Activated naive CD4-positive, alpha-beta T cell treated with anti-CD3 and anti-CD28 coated beads, Interleukin-2, amount 50 U/mL, for 72 hours (primary cell): ENCODE results near the gene TPGS1. TPM values are rescaled to one million over a fixed set of nuclear protein-coding genes. Genes with fewer than 3 reads are reported as not detected.
A peak's percentile ranks its signal among the peaks of the same experiment; 100 is the strongest.
"Not testable (repeated sequence)": the region's sequence is repeated elsewhere in the genome, so short reads cannot be mapped to it uniquely, and the experiment has no call there.

Source experiments
- ATAC-seq, 2 donors: fragments of 150-1000 bp; cut with Tn5 transposase; 2 replicates each; pipeline ENCODE4 v1.10.0; 2021; ENCODE audit warnings: mild to moderate bottlenecking in 2 of 2, moderate library complexity in 2 of 2
- DNase-seq, 2 donors: peaks; one replicate each; pipeline ENCODE4 v3.0.0; 2021 to 2022; ENCODE audit warnings: low spot score in 2 of 2
- H3K27ac Mint-ChIP-seq, 2 donors: one replicate each; pipeline ENCODE4 v1.8.0; 2022; ENCODE audit warnings: mild to moderate bottlenecking in 2 of 2, mixed read lengths in 2 of 2
- H3K36me3 Mint-ChIP-seq, 2 donors: one replicate each; pipeline ENCODE4 v1.8.0; 2022; ENCODE audit warnings: mixed read lengths in 2 of 2
- H3K9me3 Mint-ChIP-seq, 2 donors: one replicate each; pipeline ENCODE4 v1.8.0; 2022; ENCODE audit warnings: mixed read lengths in 2 of 2
- total RNA-seq, 2 donors: library from RNA; stranded (reverse); gene quantifications; one replicate each; pipeline ENCODE4 v1.2.3, GENCODE V29; 2022

Gene TPGS1
- total RNA-seq, 2 donors from 2014 or later, result 5.9 to 10.2 TPM

- DNase-seq, result no peak
- no peaks in the 10 kb centered on the region for H3K9me3 Mint-ChIP-seq
- no peak for ATAC-seq
- H3K36me3 Mint-ChIP-seq, result no peaks in the 10 kb centered on the region
- H3K27ac Mint-ChIP-seq, result no peak overlapping the region
Observed at GRCh38 chr19:470701-471100, 36.6 kb upstream of the TPGS1 start.

GRCh38 chr19:472005-472858, 35.1 kb upstream of the TPGS1 start:
- ATAC-seq (no peak), DNase-seq (no peak)
- Mint-ChIP-seq H3K27ac (no peak overlapping the region), H3K36me3 (no peaks in the 10 kb centered on the region), H3K9me3 (no peaks in the 10 kb centered on the region)

GRCh38 chr19:474126-475078, 32.9 kb upstream of the TPGS1 start:
- H3K9me3 Mint-ChIP-seq, result no peaks in the 10 kb centered on the region
- H3K36me3 Mint-ChIP-seq, result no peaks in the 10 kb centered on the region
- H3K27ac Mint-ChIP-seq, result no peak overlapping the region
- ATAC-seq (no peak), DNase-seq (no peak)

DNA sequence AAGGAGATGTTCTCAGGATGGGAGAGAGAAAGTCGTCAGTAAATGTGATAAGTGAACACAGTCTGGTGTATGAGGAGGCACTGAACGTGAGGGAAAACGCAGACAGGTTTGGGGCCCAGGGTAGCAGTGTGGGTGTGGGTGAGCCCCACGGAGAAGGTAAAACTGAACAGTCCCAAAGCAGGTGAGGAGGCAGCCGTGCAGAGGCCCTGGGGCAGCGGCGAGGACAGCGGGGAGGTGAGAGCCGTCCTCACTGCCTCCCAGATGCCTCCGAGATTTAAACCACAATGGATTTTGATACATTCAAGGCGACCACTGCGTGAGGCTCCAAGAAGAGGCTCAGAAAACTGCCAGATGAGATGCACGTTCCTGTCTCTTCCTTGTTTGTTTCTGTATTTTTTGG, 31.9 kb upstream of the TPGS1 start:
- DNase-seq, result no peak
- H3K36me3 Mint-ChIP-seq, result peaks cover 0 to 7% of the 10 kb centered on the region in 2 donors
- peaks cover 6 to 7% of the 10 kb centered on the region in 2 donors for H3K9me3 Mint-ChIP-seq
- H3K27ac Mint-ChIP-seq, result no peak overlapping the region
- ATAC-seq, result no peak

- no peak for ATAC-seq
- DNase-seq, result no peak
- peak overlapping the region; percentile 29 to 46 for H3K27ac Mint-ChIP-seq
Observed at GRCh38 chr19:478236-478903, 28.9 kb upstream of the TPGS1 start.

DNA sequence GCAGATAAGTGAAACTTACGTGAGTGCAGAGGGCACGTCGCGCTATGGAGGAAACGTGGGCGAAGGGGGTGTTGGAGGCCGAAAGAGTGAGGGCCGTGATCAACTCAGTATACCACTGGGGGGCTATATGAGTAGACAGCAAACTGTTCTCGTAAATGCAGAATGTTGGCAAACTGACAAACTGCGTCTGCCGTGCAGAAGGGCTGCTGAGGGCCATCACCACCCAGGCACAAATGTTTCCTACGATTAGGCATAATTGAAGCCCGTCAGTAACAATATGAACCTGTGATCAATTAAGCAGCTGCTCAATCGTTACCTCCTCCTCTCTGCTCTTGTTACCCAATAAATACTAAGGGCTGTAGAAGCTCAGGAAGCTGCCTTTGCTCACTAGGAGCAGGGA, 28.3 kb upstream of the TPGS1 start:
- no peak for DNase-seq
- no peak overlapping the region for H3K27ac Mint-ChIP-seq
- H3K9me3 Mint-ChIP-seq, result peaks cover 18 to 28% of the 10 kb centered on the region in 2 donors
- ATAC-seq, result no peak
- peaks cover 5 to 19% of the 10 kb centered on the region in 2 donors for H3K36me3 Mint-ChIP-seq

More at GRCh38 chr19:478236-478903, 28.9 kb upstream of the TPGS1 start:
- Mint-ChIP-seq H3K9me3 (peaks cover 18 to 28% of the 10 kb centered on the region in 2 donors), H3K36me3 (peaks cover 5 to 19% of the 10 kb centered on the region in 2 donors)

DNA sequence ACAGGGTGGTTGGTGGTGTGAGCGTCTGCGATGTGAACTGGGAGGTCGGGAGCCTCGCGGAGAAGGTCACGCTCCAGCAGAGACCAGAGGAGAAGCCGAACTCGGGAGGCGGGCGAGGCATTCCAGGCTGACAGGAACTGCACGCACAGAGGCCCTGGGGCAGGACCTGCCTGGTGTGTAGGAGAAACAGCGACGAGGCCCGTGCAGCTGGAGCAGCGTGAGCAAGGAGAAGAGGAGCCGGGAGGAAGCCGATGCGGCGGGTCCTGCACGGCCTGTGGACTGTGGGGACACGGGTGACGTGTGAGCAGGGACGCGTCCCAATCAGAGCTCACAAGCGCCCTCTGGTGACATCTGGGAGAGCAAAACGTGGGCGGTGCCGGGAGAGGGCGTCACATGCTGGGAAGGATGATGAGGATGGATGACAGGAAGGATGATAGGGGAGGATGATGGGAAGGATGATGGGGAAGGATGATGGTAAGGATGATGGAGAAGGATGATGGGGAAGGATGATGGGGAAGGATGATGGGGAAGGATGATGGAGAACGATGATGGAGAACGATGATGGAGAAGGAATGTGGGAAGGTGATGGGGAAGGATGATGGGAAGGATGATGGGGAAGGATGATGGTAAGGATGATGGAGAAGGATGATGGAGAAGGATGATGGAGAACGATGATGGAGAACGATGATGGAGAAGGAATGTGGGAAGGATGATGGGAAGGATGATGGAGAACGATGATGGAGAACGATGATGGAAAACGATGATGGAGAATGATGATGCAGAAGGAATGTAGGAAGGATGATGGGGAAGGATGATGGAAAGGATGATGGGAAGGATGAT, 27.1 kb upstream of the TPGS1 start:
- Mint-ChIP-seq H3K9me3 (peaks cover 18 to 28% of the 10 kb centered on the region in 2 donors), H3K36me3 (peaks cover 5 to 19% of the 10 kb centered on the region in 2 donors), H3K27ac (peak overlapping the region; percentile 81 to 97)
- DNase-seq (peak in 1 of 2 donors; percentile 60), ATAC-seq (peak; percentile 55 to 71)

DNA sequence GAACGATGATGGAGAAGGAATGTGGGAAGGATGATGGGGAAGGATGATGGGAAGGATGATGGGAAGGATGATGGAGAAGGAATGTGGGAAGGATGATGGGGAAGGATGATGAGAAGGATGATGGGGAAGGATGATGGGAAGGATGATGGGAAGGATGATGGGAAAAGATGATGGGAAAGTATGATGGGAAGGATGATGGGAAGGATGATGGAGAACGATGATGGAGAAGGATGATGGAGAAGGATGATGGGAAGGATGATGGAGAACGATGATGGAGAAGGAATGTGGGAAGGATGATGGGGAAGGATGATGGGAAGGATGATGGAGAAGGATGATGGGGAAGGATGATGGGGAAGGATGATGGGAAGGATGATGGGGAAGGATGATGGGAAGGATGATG, 26.2 kb upstream of the TPGS1 start:
- DNase-seq, ATAC-seq: not testable (repeated sequence)
- H3K9me3 Mint-ChIP-seq, result peaks cover 18 to 28% of the 10 kb centered on the region in 2 donors
- H3K27ac Mint-ChIP-seq, result peak overlapping the region; percentile 81 to 97
- peaks cover 5 to 19% of the 10 kb centered on the region in 2 donors for H3K36me3 Mint-ChIP-seq

- no peak for DNase-seq
- ATAC-seq, result no peak
- Mint-ChIP-seq H3K36me3 (peaks cover 5 to 19% of the 10 kb centered on the region in 2 donors), H3K9me3 (peaks cover 18 to 28% of the 10 kb centered on the region in 2 donors), H3K27ac (peak overlapping the region in 1 of 2 donors; percentile 97)
Observed at GRCh38 chr19:482186-483041, 24.9 kb upstream of the TPGS1 start.

DNA sequence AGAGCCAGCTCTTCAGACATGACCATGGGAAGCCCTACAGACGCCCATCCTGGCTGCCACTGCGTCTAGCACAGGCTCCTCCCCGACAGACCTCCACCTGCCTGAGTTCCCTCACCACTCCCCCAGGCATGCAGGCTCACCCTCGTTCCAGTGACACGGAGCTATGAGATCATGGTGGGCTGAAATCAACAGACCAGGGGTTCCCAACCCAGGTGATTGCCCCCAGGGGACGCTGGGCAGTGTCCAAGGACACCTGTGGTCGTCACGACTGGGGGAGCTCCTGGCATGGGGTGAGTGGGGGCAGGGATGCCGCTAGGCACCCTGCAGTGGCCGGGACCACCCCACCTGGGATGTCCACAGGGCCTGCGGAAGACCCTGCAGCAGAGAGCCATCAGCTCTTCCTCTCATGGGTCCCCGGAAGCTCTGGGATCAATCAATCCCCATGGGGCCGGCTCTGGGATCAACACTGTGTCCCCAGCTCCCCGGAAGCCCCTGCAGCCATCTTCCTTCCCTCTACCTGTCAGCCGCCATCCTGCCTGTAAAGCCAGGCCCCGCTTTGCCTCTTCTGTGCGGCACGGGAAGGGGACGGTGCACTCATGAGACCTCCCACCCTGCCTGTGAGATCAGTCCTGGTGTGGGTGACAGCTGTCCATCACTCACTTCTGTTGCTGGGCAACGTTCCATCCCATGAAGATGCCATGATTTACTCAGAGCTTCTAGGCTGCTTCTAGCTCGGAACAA, 23.8 kb upstream of the TPGS1 start:
- ATAC-seq, result no peak
- peaks cover 18 to 28% of the 10 kb centered on the region in 2 donors for H3K9me3 Mint-ChIP-seq
- no peak overlapping the region for H3K27ac Mint-ChIP-seq
- H3K36me3 Mint-ChIP-seq, result peaks cover 5 to 25% of the 10 kb centered on the region in 2 donors
- DNase-seq, result no peak

DNA sequence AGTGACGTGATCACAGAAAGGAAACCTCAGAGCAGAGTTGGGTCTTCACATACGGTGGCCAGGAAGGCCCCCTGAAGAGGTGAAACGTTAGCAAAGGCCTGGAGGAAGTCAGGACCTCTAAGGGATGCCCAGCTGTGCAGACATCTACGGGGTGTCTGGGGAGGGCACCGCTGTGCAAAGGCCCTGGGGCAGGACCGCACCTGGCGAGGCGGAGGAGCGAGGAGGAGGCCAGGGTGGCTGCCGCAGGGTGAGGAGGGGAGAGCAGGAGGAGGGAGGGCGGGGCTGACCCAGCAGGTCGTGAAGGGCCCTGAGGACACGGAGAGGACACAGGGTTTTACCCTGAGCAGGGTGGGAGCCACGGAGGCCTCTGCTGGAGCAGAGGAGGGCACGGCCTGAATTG, 22.8 kb upstream of the TPGS1 start:
- Mint-ChIP-seq H3K9me3 (peaks cover 18 to 28% of the 10 kb centered on the region in 2 donors), H3K36me3 (peaks cover 5 to 25% of the 10 kb centered on the region in 2 donors), H3K27ac (no peak overlapping the region)
- no peak for DNase-seq
- ATAC-seq, result no peak

DNA sequence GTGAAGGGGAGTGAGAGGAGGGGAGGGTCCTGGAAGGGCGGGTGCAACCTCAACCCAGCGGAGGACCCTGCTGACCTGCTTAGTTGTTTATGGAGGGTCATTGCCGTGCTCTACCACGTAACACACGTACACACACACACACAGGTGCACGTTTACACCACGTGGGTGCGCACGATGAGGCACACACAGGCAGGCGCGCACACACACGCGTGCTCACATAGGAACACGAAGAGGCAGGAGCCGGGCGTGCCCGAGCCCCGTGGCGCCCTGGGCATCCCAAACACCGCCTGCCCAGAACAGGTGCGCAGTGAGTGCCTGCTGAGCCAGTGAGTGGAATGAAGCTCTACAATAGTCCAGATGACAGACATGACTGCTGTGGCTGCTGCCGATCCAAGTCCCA, 22.2 kb upstream of the TPGS1 start:
- peaks cover 15 to 24% of the 10 kb centered on the region in 2 donors for H3K9me3 Mint-ChIP-seq
- DNase-seq, result no peak
- no peak for ATAC-seq
- H3K36me3 Mint-ChIP-seq, result peaks cover 5 to 21% of the 10 kb centered on the region in 2 donors
- H3K27ac Mint-ChIP-seq, result no peak overlapping the region

DNA sequence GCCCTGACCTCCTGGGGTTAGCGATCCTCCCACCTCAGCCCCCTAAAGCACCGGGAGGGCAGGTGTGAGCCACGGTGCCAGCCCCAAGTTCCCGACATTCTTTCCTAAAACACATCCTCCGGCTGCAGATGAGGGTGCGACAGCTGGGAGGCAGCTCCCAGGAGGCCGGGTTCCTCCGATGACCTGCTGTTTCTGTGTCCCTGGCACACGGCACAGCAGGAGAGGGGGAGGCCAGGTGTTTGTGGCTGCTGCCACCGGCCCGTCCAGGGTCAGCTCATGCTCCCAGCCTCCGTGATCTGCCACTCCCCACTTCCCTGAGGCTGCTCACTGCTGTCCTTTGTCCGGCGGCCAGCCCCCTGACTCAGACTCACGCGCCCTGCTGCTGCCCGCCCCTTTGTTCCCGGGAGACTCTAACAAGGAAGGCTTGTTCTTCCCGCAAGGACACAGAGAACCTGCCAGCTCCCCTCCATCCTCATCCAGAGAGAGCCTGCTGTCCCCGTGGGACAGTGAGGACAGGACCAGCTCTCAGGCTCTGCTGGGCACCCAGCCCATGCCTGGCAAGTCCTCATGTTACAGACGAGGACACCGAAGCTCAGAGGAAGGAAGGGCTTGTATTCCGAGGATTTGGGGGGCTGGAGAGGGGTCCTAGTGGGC, 21.6 kb upstream of the TPGS1 start:
- Mint-ChIP-seq H3K36me3 (peaks cover 5 to 15% of the 10 kb centered on the region in 2 donors), H3K9me3 (peaks cover 9 to 18% of the 10 kb centered on the region in 2 donors), H3K27ac (no peak overlapping the region)
- no peak for DNase-seq
- ATAC-seq, result no peak
